ENCODE data around the gene TOE1. TPM values are rescaled to one million over a fixed set of nuclear protein-coding genes. Genes with fewer than 3 reads are reported as not detected.

TOE1 gene
- total and polyA plus RNA-seq, 9 of the 15 experiments (the other 6 are each of a cell fraction or from before 2014, with no cell fraction given): 32.1 to 85.7 (median 38.0) TPM

DNA sequence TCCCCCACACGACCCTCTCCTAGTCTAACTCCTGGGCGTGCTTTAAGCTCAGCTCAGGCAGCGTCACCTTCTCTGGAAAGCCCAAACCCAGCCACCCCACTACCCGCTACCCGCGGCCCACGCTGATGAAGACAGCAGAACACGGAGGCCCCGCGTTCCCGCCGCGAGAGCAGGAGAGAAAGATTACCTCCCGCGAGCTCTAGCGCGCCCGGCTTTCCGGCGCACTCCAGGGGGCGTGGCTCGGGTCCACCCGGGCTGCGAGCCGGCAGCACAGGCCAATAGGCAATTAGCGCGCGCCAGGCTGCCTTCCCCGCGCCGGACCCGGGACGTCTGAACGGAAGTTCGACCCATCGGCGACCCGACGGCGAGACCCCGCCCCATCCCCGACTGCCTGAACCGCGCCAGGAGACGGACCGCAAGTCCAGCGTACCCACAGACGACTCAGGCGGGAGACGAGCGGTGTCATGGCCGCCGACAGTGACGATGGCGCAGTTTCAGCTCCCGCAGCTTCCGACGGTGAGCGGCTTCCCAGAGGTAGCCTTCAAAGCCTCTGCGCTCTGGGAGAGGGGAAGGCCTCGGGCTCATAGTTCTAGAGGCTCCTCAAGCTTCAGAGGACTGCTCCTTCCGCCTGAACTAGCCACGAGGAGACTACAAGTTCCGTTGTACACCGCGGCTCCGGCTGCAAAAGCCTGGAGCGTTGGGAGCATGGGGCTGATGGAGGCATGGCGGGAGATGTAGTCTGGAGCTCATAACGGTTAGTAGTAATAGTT lies at the start of gene TOE1, which contains the start of gene MUTYH (continued):
- TF ChIP-seq, protein P1, sequence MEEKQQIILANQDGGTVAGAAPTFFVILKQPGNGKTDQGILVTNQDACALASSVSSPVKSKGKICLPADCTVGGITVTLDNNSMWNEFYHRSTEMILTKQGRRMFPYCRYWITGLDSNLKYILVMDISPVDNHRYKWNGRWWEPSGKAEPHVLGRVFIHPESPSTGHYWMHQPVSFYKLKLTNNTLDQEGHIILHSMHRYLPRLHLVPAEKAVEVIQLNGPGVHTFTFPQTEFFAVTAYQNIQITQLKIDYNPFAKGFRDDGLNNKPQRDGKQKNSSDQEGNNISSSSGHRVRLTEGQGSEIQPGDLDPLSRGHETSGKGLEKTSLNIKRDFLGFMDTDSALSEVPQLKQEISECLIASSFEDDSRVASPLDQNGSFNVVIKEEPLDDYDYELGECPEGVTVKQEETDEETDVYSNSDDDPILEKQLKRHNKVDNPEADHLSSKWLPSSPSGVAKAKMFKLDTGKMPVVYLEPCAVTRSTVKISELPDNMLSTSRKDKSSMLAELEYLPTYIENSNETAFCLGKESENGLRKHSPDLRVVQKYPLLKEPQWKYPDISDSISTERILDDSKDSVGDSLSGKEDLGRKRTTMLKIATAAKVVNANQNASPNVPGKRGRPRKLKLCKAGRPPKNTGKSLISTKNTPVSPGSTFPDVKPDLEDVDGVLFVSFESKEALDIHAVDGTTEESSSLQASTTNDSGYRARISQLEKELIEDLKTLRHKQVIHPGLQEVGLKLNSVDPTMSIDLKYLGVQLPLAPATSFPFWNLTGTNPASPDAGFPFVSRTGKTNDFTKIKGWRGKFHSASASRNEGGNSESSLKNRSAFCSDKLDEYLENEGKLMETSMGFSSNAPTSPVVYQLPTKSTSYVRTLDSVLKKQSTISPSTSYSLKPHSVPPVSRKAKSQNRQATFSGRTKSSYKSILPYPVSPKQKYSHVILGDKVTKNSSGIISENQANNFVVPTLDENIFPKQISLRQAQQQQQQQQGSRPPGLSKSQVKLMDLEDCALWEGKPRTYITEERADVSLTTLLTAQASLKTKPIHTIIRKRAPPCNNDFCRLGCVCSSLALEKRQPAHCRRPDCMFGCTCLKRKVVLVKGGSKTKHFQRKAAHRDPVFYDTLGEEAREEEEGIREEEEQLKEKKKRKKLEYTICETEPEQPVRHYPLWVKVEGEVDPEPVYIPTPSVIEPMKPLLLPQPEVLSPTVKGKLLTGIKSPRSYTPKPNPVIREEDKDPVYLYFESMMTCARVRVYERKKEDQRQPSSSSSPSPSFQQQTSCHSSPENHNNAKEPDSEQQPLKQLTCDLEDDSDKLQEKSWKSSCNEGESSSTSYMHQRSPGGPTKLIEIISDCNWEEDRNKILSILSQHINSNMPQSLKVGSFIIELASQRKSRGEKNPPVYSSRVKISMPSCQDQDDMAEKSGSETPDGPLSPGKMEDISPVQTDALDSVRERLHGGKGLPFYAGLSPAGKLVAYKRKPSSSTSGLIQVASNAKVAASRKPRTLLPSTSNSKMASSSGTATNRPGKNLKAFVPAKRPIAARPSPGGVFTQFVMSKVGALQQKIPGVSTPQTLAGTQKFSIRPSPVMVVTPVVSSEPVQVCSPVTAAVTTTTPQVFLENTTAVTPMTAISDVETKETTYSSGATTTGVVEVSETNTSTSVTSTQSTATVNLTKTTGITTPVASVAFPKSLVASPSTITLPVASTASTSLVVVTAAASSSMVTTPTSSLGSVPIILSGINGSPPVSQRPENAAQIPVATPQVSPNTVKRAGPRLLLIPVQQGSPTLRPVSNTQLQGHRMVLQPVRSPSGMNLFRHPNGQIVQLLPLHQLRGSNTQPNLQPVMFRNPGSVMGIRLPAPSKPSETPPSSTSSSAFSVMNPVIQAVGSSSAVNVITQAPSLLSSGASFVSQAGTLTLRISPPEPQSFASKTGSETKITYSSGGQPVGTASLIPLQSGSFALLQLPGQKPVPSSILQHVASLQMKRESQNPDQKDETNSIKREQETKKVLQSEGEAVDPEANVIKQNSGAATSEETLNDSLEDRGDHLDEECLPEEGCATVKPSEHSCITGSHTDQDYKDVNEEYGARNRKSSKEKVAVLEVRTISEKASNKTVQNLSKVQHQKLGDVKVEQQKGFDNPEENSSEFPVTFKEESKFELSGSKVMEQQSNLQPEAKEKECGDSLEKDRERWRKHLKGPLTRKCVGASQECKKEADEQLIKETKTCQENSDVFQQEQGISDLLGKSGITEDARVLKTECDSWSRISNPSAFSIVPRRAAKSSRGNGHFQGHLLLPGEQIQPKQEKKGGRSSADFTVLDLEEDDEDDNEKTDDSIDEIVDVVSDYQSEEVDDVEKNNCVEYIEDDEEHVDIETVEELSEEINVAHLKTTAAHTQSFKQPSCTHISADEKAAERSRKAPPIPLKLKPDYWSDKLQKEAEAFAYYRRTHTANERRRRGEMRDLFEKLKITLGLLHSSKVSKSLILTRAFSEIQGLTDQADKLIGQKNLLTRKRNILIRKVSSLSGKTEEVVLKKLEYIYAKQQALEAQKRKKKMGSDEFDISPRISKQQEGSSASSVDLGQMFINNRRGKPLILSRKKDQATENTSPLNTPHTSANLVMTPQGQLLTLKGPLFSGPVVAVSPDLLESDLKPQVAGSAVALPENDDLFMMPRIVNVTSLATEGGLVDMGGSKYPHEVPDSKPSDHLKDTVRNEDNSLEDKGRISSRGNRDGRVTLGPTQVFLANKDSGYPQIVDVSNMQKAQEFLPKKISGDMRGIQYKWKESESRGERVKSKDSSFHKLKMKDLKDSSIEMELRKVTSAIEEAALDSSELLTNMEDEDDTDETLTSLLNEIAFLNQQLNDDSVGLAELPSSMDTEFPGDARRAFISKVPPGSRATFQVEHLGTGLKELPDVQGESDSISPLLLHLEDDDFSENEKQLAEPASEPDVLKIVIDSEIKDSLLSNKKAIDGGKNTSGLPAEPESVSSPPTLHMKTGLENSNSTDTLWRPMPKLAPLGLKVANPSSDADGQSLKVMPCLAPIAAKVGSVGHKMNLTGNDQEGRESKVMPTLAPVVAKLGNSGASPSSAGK (IDR thresholded peaks at IDR 0.05): peak; percentile 96
- TF ChIP-seq SREBF1 (IDR thresholded peaks at IDR 0.05; ENCODE audit: borderline replicate concordance, low read depth, low read length): peak; percentile 24; the same call in 1 of the 2 replicates
- no peak for TF ChIP-seq NCOA4 (IDR thresholded peaks at IDR 0.05; ENCODE audit: partially characterized antibody)
- TF ChIP-seq, protein P2, sequence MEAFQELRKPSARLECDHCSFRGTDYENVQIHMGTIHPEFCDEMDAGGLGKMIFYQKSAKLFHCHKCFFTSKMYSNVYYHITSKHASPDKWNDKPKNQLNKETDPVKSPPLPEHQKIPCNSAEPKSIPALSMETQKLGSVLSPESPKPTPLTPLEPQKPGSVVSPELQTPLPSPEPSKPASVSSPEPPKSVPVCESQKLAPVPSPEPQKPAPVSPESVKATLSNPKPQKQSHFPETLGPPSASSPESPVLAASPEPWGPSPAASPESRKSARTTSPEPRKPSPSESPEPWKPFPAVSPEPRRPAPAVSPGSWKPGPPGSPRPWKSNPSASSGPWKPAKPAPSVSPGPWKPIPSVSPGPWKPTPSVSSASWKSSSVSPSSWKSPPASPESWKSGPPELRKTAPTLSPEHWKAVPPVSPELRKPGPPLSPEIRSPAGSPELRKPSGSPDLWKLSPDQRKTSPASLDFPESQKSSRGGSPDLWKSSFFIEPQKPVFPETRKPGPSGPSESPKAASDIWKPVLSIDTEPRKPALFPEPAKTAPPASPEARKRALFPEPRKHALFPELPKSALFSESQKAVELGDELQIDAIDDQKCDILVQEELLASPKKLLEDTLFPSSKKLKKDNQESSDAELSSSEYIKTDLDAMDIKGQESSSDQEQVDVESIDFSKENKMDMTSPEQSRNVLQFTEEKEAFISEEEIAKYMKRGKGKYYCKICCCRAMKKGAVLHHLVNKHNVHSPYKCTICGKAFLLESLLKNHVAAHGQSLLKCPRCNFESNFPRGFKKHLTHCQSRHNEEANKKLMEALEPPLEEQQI (IDR thresholded peaks at IDR 0.05): no peak
- TF ChIP-seq, protein P3, sequence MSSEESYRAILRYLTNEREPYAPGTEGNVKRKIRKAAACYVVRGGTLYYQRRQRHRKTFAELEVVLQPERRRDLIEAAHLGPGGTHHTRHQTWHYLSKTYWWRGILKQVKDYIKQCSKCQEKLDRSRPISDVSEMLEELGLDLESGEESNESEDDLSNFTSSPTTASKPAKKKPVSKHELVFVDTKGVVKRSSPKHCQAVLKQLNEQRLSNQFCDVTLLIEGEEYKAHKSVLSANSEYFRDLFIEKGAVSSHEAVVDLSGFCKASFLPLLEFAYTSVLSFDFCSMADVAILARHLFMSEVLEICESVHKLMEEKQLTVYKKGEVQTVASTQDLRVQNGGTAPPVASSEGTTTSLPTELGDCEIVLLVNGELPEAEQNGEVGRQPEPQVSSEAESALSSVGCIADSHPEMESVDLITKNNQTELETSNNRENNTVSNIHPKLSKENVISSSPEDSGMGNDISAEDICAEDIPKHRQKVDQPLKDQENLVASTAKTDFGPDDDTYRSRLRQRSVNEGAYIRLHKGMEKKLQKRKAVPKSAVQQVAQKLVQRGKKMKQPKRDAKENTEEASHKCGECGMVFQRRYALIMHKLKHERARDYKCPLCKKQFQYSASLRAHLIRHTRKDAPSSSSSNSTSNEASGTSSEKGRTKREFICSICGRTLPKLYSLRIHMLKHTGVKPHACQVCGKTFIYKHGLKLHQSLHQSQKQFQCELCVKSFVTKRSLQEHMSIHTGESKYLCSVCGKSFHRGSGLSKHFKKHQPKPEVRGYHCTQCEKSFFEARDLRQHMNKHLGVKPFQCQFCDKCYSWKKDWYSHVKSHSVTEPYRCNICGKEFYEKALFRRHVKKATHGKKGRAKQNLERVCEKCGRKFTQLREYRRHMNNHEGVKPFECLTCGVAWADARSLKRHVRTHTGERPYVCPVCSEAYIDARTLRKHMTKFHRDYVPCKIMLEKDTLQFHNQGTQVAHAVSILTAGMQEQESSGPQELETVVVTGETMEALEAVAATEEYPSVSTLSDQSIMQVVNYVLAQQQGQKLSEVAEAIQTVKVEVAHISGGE (CRISPR knock-in tag; IDR thresholded peaks at IDR 0.05): peak in 2 of 3 experiments; percentile 78 to 95; a peak in 4 of 6 replicates

Data from K562 (cell line).